Fibroblast of pulmonary artery (primary cell): ENCODE results near the gene RWDD2A.

ENCODE experiments used
- DNase-seq: peaks from one replicate; pipeline ENCODE4 v3.0.0-alpha.2; 2010; ENCODE audit warnings: low read depth
- H3K4me3 ChIP-seq: replicated peaks from 2 replicates; pipeline ENCODE4 v1.5.1; 2011; ENCODE audit warnings: low read depth, mild to moderate bottlenecking, control low read depth, low read length, moderate library complexity
- CTCF ChIP-seq: IDR thresholded peaks from 2 replicates; pipeline ENCODE4 v1.5.1; 2011; ENCODE audit warnings: mild to moderate bottlenecking, control low read depth, low read length, inconsistent platforms; ENCODE audit errors: missing control alignments

The RWDD2A gene

GRCh38 chr6:83192871-83193746, at the start of gene RWDD2A, which contains the start of gene PGM3:
Gene RWDD2A, plus strand, starts transcription at chr6:83193357. Its CDS starts 1,095 bp downstream, at chr6:83194452.
Gene PGM3, minus strand, starts transcription at chr6:83193265. Its CDS starts 2,253 bp downstream, at chr6:83191012.
- peak within 1 kb of the TSS; percentile 87 for H3K4me3 ChIP-seq
- TF ChIP-seq CTCF = no peak
- peak; percentile 86 for DNase-seq

- TF ChIP-seq CTCF = no peak
- DNase-seq = no peak
- no peak overlapping the region for H3K4me3 ChIP-seq
These were observed 42.0 kb upstream of the RWDD2A start for GRCh38 chr6:83151114-83151513.

DNA sequence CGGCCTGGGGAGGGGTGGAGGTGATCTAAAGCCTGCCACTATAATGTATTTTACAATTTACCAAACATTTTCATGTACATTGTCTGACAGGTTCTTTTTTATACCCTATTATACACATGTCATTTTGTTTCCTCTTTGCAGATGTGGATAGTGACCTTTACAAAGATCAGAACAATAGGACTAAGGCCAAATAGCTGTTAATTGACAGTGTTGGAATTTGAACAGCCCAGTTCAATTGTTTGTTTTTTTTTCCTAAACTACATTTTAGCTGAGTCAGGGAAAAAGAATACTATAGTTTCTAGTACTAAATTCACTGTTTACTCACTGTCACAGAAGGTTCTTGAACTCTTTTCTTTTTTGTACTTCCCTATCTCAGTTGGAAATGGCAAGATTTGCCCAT, 40.2 kb upstream of the RWDD2A start:
- TF ChIP-seq CTCF = no peak
- DNase-seq = no peak
- H3K4me3 ChIP-seq = no peak overlapping the region

DNA sequence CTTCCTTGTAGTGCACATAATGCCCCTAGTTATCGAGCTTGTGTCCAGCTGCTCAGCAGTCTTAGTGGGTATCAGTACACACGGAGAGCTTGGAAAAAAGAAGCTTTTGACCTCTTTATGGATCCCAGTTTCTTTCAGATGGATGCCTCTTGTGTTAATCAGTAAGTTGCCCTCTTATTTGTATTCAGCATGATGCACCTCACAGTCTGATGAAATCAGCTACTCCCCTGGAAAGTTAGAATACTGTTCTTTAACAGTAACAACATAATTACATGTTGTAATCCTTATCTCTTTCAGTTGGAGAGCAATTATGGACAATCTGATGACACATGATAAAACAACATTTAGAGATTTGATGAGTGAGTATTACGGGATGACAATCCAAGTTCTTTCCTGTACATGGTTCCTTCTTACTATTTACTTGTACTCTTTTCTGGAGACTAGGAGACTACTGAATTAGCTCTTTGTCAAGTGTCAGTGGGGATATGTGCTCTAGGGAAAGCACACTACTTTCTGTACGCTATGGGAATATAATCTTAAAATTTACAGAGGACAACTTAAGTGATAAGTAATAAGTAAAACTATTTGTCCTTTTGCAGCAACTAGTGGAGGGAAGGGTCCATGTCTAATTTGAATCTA, 39.2 kb upstream of the RWDD2A start:
- DNase-seq = peak; percentile 13
- no peak for TF ChIP-seq CTCF
- H3K4me3 ChIP-seq = no peak overlapping the region

- no peak for TF ChIP-seq CTCF
- no peak for DNase-seq
- H3K4me3 ChIP-seq = no peak overlapping the region
These were observed 37.4 kb upstream of the RWDD2A start for GRCh38 chr6:83155794-83156193.

- DNase-seq = no peak
- TF ChIP-seq CTCF = no peak
- no peak overlapping the region for H3K4me3 ChIP-seq
These were observed 33.0 kb upstream of the RWDD2A start for GRCh38 chr6:83160167-83160566.
